Stimulated activated CD8-positive, alpha-beta memory T cell treated with anti-CD3 and anti-CD28 coated beads, Interleukin-7, amount 100 ng/mL, for 48 hours (primary cell): ENCODE measurements around the gene IGSF8.
A peak's percentile ranks its signal among the peaks of the same experiment; 100 is the strongest.

Experiments used
- DNase-seq, 2 donors: peaks; one replicate each; pipeline ENCODE4 v3.0.0-alpha.2; 2020; ENCODE audit warnings: low read depth in 1 of 2; ENCODE audit errors: extremely low read depth in 1 of 2

IGSF8 gene, protein sequence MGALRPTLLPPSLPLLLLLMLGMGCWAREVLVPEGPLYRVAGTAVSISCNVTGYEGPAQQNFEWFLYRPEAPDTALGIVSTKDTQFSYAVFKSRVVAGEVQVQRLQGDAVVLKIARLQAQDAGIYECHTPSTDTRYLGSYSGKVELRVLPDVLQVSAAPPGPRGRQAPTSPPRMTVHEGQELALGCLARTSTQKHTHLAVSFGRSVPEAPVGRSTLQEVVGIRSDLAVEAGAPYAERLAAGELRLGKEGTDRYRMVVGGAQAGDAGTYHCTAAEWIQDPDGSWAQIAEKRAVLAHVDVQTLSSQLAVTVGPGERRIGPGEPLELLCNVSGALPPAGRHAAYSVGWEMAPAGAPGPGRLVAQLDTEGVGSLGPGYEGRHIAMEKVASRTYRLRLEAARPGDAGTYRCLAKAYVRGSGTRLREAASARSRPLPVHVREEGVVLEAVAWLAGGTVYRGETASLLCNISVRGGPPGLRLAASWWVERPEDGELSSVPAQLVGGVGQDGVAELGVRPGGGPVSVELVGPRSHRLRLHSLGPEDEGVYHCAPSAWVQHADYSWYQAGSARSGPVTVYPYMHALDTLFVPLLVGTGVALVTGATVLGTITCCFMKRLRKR

DNA sequence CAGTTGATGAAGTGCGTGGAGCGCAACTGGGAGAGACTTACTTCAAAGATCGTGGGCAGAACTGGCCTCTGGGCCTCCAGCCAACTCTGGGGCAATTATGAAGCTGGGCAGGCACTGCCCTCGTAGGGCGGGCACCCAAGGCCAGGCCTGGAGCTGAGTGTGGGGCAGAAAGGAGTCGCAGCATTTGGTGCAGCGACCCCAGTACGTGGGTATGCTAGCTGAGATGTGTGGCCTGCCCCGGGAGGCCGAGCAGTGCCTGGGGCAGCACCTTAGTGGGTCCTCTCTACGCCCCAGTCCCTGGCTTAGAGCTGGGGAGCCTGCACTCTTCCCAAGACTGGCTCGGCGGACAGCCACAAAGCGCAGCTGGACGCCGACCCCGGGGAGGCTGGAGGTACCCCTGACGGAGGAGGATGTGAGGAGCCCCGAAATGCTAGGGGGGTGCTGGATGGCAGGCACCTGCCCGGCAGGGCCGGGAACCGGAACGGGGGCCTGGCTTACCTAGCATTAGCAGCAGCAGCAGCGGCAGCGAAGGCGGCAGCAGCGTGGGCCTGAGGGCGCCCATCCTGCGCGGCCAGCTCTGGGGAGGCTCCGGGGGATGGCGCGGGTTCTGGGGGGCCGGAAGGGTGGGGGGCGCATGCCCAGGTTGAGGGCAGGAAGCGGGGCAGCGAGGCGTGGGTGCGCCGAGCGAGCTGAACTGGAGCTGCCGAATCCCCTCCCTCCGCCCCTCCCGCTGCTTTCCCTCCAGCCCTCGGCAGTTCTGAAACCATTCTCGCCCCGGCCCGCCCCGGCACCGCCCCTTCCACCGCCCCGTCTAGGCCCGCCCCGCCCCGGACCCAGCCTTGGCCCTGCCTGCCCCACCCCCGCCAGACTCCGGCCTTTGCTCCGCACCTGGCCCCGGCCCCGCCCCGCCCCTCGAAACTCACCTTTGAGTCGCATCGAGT lies at the start of gene IGSF8:
Gene IGSF8 (minus strand): TSS at position 709 of the 941 bp plus-strand sequence. CDS start 147 bp downstream, at position 562.
- DNase-seq: peak; percentile 76 to 88

DNA sequence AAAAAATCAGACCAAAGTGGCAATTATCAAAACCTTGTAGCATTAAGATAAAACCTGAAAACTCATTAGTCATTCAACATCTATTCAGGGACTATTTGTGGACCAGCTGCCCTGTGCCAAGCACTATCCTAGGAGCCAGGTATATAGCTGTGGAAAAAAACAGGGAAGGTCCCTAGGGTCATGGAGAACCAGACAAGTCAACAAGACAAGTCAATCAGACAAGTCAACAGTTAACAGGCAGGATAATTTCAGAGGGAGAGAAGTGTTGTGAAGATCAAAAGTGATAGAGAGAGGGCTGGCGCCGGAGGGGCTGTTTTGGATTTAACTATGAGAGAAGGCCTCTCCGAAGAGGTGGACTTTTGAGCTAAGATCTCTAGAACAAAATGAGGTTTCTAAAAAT lies 49.7 kb upstream of the IGSF8 start:
- DNase-seq: no peak

DNA sequence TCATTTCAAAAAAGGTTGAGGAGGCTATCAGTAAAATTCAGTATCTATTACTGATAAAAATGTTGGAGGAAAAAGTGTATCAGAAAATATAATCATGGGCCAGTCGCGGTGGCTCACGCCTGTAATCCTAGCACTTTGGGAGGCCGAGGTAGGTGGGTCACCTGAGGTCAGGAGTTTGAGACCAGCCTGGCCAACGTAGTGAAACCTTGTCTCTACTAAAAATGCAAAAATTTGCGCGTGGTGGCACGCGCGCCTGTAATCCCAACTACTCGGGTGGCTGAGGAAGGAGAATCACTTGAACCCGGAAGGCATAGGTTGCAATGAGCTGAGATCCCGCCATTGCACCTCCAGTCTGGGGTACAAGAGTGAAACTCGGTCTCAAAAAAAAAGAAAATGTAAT lies 47.7 kb upstream of the IGSF8 start:
- no peak for DNase-seq

DNA sequence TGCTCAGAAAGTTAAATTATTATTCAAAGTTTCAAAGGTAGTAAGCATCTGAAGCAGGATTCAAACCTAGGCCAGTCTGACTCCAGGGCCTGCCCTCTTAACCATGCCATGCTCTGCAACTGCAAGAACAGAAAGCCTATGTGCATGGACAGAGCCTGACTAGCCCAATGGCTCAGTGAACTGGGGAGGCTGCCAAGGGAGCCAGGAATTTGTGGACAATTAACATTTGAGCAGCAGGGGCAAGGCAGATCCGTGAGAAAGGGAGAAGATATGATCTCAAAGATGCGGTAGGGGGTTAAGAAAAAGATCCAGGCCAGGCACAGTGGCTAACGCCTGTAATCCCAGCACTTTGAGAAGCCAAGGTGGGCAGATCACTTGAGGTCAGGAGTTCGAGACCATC lies 46.5 kb upstream of the IGSF8 start:
- DNase-seq: no peak

DNA sequence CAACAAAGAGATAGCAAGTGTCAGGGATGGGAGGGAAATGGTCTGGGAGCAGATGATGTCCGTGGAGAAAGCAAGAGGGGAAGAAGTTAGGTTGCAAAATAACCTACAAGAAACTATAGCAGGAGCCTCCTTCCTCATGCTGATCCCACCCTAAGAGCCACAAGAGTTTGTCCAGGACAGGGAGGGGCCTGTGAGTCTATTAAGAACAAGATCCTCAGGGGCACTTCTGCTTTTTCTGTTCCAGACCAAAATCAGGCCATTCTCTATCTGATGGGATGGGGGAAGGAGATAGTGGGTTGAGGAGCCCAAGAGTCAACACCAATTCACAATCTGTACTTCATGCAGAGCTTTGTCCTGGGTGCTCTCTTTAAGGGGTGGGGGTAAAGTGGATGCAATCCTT lies 45.3 kb upstream of the IGSF8 start:
- DNase-seq: no peak

DNA sequence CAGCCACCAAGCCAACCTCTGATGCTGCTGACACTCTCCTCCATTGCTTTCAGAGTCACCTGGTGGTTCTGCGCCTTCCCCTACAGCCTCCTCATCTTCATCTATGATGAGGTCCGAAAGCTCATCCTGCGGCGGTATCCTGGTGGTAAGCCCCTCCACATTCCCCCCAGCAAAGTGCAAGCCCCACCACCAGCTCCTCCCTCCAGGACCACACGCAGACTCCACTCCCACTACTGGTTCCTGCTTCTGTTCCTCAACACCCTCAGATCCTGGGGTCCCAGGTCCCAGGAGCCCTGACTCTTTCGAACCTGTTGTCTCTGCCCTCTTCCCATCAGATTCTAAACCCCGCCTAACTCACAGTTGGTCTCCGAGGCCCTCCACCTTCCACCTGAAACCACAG lies 41.4 kb upstream of the IGSF8 start:
- no peak for DNase-seq

DNA sequence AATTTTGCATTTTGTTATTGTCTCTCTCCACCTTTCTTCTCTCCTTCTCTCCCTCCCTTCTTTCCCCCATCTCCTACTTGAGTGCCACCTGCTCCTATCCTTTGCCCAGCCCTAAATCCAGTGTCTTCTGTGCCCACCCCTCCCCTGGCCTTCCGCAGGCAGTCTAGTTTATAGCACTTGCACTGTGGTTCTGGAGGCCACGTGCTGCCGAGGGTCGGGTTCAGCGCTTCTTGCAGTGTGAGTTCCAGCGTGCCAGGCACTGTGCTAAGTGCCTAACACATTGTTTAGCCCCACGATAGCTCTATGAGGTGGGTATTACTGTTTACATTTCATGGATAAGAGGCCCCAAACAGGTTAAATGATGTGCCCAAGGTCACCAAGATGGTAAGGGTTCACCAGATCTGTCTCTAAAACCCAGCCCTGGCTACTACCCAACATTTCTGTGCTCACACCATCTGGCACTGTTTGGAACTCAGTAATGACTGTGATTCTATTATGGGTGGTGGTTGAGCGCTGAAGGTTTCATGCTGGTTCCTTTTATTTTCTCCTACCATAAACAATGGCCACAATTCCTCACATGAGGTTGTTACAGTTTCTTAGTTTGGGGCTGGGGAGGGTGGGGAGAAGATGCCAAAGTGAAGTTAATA lies 38.9 kb upstream of the IGSF8 start:
- DNase-seq: no peak

DNA sequence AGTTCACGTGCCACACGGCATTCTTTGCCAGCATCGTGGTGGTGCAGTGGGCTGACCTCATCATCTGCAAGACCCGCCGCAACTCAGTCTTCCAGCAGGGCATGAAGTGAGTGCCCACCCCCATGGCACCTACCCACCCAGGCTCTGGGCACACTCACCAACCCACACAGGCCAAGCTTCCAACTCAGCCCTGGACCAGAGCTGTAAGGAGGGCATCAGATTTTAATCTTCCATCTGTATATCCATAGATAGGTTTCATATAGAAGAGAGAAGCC lies 38.4 kb upstream of the IGSF8 start:
- no peak for DNase-seq

DNA sequence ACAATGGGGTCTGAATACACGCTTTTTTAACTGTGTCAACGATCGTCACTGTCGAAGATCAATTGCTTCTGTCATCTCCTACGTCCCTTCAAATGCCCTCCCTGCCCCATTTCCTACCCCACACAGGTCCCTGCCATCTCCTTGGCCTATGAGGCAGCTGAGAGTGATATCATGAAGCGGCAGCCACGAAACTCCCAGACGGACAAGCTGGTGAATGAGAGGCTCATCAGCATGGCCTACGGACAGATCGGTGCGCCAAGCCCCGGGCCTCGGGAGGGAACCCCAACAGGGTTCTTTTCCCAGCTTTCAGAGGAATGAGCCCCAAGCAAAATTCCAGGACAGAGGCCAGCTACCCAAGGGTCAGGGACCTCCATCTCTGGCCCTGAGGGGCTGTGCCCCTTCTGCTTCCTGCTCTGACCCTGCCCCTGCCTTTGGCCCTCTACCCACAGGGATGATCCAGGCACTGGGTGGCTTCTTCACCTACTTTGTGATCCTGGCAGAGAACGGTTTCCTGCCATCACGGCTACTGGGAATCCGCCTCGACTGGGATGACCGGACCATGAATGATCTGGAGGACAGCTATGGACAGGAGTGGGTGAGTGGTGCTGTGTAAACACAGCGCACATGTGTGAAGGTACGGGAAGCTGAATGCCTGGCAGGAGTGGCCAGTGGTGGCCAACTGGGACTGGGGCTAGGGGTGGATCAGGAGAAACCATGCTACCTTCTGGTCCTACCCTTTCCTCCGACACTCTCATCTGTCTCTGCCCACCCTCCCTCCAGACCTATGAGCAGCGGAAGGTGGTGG lies 37.9 kb upstream of the IGSF8 start:
- DNase-seq: no peak

DNA sequence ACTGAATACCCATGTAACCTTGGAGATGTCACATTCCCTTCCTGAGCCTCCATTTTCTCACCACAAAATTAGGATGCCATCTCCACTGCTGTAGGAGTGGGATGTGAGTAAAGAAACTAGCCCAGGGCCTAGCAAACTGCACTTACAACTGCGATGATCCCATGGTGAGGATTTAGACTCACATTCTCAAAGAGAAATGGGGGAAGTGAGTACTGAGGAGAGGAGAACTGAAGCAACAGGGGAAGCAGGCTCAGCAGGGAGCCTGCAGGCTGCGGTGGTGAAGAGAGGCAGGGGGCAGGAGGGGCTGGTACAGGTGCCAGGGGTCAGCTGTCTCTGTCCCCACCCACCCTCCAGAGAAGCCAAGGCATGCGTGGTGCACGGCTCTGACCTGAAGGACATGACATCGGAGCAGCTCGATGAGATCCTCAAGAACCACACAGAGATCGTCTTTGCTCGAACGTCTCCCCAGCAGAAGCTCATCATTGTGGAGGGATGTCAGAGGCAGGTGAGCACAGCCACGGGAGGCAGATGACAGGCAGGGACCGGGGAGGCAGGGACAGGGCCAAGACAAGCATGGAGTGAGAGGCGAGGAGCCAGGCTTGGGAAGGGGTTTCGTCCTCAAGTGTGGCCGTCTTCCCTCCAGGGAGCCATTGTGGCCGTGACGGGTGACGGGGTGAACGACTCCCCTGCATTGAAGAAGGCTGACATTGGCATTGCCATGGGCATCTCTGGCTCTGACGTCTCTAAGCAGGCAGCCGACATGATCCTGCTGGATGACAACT lies 36.6 kb upstream of the IGSF8 start:
- no peak for DNase-seq

DNA sequence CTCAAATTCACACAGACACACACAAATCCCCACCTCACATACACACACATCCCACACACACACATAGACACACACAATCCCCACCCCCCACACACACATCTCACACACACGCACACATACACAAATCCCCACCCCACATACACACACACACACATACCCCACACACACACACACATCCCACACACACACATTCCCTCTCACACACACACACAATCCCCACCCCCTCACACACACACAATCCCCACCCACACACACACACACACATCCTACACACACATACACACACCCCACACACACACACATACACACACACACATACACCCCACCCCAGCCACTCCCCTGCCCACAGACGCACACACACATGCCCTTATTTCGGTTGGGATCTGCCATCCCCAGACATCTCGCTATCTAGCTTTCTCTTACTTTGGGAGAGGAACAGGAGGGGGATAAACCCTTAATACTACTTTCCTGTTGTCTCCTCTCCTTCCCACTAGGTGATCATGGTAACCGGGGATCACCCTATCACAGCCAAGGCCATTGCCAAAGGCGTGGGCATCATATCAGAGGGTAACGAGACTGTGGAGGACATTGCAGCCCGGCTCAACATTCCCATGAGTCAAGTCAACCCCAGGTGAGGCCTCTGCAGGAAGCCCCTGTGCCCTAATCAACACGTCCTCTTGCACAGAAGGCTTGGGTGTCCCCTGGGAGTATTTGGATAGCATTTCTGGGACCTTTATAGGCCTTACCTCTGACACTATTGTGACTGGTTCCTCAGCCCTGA lies 35.8 kb upstream of the IGSF8 start:
- DNase-seq: no peak

DNA sequence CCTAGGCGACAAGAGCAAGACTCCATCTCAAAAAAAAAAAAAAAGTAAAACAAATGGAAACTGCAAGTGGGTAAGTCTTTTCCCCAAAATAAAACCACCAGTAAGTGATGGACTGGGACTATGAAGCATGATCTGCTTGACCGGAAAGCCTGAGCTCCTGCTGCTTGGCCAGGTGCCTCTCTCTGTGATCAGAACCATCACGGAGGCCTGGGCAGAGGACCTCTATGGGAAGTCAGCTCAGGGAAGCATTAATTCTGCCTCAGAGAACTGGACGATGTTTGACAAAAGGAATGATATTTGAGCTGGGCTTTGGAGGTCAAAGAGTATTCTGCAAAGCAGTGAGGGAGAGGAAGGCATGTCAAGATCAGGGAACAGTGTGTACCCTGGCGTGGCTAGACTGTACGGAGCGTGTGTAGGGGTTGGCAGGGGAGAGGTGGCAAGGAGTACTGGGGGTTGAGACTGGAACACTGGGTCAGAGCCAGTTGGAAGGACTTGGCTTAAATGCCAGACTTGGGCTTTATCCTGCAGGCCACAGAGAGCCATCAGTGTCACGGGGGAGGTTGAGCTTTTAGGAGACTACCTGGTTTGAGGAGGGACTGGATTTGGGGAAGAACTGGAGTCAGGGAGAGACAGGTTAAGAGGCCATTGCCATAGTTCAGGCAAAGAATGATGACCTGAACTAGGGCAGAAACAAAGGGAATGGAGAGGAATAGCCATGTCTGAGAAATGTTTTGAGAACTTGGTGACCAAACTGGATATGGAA lies 33.6 kb upstream of the IGSF8 start:
- no peak for DNase-seq

DNA sequence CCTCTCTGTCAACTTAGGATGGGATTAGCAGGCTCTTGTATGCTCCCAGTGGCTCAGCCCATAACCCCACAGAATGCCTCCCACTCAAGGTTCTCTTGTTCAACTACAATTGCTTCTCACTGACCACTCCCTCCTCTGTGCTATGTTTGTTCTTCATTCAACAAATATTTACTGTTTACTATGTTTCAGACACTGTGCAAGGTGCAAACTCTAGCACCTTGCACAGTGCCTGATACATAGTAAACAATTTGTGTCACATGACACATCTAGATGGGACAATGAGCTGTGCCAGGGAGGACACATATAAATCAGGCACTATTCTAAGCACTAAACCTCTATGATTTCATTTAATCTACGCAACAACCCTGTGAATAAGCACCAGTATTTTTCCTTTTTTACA lies 32.5 kb upstream of the IGSF8 start:
- no peak for DNase-seq

DNA sequence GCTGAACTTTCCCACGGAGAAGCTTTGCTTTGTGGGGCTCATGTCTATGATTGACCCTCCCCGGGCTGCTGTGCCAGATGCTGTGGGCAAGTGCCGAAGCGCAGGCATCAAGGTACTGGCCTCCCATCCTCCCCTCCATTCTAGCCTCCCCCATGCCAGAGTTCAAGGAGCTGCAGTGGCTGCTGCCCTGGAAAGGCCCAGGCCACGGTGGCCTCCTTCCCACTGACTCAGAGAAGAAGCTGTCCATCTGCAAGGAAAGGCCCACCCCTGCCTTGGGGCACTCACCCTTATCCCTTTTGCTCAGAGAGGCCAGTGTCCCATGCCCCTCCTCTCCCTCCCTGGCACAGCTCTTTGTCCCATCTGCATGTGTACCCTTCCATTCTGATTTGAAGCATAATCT lies 32.1 kb upstream of the IGSF8 start:
- DNase-seq: no peak

DNA sequence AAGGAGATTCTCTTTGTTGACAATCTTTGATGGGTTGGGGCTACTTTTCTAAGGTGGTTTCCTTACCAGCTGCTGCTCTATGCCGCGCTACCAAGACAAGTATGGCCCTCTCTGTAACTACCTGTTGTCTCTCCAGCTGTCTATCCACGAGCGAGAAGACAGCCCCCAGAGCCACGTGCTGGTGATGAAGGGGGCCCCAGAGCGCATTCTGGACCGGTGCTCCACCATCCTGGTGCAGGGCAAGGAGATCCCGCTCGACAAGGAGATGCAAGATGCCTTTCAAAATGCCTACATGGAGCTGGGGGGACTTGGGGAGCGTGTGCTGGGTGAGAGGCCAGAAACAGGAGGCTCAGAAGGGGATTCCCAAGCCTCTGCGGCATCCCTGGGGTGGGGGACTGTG lies 31.5 kb upstream of the IGSF8 start:
- no peak for DNase-seq

DNA sequence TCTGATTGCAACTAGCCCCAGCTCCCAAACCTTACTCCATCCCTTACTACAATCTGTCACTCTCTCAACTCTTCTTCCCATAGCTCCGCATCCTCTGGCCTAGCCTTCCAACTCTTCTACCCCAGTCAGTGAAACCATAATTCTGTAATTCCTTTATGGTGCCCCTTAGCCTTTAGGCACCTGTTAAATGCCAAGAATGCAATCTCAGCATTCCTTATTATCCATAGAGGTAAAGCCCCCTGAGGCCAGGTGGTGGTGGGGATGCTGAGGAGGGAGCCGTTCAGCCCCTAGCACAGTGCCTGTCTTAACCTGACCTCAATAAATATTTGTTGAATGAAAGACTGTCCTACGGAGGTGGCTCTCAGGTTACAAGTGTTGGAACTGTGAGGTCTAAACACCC lies 31.1 kb upstream of the IGSF8 start:
- DNase-seq: no peak

DNA sequence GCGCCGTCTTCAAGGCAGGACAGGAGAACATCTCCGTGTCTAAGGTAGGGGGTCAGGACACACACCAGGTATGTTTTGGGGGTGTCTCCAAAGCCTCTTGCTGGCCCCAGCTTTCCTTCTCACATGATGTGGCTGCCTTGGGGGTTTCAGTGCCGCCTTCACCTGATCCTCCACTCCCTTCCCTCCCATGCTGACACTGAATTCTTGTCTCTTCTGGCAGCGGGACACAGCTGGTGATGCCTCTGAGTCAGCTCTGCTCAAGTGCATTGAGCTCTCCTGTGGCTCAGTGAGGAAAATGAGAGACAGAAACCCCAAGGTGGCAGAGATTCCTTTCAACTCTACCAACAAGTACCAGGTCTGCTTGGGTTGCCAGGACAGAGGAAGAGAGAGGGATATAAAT lies 30.6 kb upstream of the IGSF8 start:
- no peak for DNase-seq

DNA sequence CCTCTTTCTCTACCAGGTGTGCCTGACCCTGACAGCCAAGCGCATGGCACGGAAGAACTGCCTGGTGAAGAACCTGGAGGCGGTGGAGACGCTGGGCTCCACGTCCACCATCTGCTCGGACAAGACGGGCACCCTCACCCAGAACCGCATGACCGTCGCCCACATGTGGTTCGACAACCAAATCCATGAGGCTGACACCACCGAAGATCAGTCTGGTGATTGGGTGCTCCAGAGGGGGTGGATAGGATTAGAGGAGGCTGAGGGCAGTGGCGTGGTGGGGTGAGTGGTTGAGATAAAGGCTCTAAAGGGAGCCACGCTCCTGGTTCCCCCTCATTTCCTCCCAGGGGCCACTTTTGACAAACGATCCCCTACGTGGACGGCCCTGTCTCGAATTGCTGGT lies 30.2 kb upstream of the IGSF8 start:
- no peak for DNase-seq
